HPDE6-E6E7 (cell line): Measurements from ENCODE around the gene CTCFL.
"Not testable (repeated sequence)": the region's sequence is repeated elsewhere in the genome, so short reads cannot be mapped to it uniquely, and the experiment has no call there.

ENCODE experiments used
- DNase-seq: peaks from one replicate; pipeline ENCODE4 v3.0.0; 2011; ENCODE audit warnings: missing footprints; ENCODE audit errors: extremely low spot score

CTCFL gene

DNA sequence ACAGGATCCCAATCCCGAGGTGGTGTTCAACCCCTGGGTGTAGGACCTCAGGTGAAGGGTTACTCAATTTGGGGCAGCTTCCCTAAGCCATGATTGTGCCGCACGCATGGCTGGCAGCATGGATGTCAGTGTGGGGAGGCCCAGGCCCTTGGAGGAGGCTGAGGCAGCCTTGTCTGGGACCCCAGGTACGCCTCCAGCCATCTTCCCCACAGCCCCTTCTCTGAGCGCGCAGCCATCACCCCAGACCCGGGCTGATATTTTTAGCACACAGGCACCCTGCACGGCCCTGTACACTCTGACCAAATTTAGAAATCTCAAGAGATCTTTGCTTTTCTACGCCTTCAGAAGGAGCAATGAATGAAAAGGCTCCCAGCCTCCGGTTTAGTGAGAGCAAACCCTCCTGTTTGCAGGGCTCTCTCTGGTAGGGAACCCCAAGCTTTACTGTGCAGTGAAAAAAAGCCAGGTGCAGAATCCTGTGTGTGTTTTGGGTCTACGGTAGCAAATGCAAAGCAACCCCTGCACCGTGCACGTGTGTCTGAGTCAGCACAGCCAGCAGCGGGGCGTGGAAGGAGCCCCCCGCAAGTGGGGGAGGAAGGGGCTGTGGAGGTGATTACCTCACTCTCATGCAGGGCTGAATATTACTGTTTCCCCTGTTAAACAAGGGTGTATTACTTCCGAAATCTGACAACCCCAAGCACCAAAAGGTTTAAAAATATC is 44.3 kb downstream of the CTCFL start:
- no peak for DNase-seq

DNA sequence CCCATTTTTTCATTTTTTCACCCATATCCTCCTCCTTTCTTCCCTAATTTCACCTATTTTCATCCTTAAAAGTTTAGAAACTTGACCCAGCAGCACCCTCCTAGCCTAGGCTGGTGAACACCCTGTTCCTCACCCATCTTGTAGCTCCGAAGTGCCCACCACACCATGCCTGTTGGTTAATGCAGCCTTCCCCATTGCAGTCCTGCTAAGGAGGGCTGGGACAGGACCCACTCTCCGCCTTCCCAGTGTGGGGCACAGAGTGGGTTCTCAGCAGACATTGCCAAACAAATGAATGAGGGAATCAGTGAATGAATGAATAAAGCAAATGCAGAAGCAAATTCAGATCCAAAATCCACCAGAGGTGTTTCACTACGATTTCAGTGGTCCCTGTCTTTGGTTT is 45.7 kb downstream of the CTCFL start:
- no peak for DNase-seq

GRCh38 chr20:57478176-57478575 is 46.8 kb downstream of the CTCFL start:
- no peak for DNase-seq

- DNase-seq, result no peak
Observed at GRCh38 chr20:57476641-57477461, 48.1 kb downstream of the CTCFL start.

GRCh38 chr20:57476084-57476526 is 48.8 kb downstream of the CTCFL start:
- DNase-seq, result no peak

GRCh38 chr20:57475388-57476083 is 49.4 kb downstream of the CTCFL start:
- no peak for DNase-seq

- no peak for DNase-seq
Observed at GRCh38 chr20:57474816-57475215, 50.1 kb downstream of the CTCFL start.

DNA sequence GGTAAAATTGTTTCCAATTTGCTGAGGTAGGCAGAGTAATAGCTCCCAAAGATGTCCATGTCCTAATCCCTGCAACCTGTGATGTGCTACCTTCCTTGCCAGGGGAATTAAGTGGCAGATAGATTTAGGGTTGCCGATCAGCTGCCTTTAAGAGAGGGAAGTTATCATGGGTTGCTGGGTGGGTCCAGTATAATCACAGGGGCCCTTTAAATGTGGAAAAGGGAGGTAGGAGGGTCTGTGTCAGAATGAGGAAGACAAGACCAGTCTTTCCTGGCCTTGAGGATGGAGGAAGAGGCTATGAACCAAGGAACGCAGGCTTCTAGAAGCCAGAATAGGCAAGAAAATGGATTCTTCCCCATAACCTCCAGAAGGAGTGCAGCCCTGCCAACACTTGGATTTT is 50.7 kb downstream of the CTCFL start:
- no peak for DNase-seq

- no peak for DNase-seq
Observed at GRCh38 chr20:57473246-57474048, 51.5 kb downstream of the CTCFL start.

DNA sequence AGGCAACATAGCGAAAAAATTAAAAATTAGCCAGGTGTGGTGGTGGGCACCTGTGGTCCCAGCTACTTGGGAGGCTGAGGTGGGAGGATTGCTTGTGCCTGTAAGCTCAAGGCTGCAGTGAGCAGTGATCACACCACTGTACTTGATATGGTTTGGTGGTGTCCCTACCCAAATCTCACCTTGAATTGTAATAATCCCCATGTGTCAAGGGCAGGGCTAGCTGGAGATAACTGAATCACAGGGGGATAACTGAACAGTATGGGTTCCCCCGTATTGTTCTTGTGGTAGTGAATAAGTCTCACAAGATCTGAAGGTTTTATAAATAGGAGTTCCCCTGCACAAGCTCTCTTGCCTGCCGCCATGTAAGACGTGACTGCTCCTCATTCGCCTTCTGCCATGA is 52.5 kb downstream of the CTCFL start:
- not testable (repeated sequence) for DNase-seq

DNA sequence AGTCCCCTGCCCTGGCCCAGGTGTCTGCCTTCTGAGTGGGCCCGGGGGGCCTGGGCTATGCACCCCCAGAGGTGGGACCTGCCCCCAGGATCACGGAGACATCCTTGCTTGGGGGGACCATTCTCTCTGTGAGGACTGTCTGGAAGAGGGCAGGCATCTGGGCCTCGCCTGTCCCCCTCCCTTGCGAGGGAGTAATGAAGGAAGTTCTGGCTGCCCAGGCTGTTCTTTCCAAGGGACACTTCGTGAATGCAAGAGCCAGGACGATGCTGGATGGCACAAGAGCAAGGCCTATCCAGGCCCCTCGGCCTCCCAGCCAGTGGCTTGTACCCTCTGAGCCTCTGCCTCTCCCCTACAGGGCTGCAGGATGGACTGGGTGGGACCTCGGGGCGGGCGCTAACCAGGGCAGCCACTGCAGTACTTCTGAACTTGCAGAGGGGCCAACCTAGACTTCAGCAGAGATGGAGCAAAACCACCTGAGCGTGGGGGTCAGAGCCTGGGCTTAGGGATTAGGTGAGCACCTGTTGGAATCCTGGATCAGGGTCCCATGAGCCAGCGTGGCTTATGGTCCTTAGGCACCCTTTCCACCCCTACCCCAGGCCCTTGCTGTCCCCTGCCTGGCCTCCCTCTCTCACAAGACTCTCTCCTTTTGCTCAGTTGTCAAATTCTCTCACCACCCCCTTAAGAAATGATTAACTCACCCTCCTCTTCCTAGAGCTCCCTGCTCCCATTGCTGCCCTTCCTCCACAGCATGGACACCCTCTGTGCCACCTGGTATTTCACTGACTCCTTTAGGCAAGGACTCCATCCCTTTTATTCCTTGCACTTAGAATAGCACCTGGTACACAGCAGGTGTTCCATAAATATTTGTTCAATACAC is 53.2 kb downstream of the CTCFL start:
- DNase-seq, result no peak

DNA sequence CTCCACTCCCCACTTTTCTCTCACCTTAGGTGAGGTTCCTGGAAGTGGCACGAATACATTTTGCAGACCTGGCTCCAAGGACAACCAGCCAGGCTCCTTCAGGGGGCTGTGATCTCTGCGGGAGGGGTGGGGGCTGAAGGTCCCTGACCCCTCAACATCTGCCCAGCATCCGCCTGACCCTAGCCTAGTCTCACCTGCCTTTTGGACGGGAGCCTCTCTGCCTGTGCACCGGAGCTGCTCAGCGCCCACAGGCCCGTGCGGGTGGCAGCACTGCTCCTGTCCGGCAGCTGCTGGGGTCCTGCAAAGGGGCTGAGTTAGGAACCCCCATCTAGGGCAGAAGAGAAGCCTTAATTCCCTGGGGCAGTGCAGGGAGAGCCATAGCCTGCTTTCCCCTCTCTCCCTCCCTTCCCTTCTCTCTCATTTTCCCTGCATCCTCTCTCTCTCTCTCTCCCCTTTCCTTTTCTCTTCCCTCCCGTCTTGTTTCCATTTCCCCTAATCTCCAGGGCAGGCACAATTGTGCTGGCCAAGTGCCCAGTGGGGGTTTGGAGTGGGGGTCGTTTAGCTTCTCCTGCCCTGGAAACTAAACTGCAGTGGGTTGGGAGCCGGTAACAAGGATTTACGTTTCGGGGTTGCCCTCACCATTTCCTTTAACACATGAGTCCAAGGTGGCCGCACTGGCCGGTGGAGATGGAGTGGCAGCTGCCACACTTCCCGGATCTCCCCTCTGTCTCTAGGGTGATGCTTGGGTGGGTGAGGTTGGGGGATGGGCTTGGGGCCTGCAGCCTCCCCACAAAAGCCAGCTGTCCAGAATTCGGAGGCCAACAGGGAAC is 54.1 kb downstream of the CTCFL start:
- no peak for DNase-seq

GRCh38 chr20:57470212-57470522 is 54.8 kb downstream of the CTCFL start:
- no peak for DNase-seq

- no peak for DNase-seq
Observed at GRCh38 chr20:57469418-57470211, 55.3 kb downstream of the CTCFL start.

DNA sequence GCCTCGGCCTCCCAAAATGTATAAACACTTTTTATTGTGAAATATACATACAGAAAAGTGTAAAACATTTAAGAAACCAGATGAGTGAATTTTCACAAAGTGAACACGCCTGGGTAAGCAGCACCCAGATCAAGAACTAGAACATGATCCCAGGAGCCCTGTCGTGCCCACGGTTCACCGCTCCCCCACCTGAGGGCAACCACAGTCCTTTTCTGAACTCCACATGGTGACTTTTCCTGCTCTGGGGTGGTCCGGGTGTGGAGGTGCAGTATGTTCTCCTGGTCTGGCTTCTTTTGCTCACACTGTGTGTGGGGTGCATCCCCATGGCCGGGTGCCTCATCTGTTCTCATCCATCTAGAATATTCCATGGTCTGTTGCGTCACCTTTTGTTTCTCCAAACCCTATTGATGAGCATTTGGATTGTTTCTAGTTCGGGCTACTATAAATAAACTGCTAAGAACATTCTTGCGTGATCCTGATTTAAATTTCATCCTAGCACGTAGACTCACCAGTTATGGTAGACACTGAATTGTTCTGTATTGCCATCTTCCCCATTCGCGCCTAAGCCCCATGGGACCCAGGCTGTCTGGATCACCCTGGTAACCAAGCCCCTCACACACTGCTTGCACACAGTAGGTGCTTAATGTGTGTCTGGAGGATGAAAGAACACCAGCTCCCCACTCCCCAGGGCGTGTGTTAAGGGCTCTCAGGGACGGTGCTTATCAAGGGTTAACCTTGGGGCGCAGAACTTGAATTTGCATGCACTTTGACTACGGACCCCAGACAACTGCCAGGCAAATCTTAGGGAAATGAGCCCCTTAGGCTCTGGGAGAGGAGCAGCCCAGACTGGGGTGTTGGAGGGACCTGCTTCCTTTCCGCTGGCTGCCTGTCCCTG is 56.2 kb downstream of the CTCFL start:
- no peak for DNase-seq

DNA sequence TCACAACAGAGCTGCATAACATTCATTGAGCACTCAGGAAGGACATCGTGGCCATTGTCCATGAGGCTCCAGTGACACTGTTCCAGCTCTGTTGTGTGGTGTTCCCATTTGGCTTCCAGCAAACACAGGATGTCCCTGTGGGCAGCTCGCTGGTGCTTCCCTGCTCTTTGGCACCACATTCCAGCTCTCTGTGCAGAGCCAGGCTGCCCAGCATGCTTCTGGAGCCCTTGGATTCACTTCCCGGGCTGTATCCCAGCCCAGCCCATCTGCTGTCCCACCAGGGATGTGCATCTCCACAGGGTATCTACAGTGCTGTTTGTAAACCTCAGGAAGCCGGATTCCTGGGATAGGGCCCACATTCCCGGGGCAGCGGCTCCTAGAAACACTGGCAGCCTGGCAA is 57.2 kb downstream of the CTCFL start:
- DNase-seq, result no peak

- DNase-seq, result no peak
Observed at GRCh38 chr20:57465943-57466342, 59.0 kb downstream of the CTCFL start.

DNA sequence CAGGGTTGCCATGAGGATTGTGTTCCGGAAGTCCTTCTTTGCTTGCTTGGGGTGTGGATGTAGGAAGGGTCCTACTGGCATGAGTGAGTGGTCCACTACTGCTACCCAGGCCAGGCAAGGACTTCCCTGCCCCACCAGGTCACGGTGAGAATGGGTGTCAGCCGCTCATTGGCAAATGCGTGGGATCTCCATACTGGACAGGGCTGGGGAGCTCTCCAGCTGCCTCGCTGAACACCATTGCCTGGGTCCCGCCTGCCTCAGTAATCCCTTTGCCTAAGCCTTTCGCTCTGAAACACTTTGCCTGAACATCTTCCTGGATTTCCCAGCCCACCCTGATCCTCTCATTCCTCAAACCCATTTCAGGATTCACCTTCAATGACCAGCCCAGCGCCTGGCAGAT is 59.5 kb downstream of the CTCFL start:
- DNase-seq, result no peak
